H1 (cell line): ENCODE data around the gene FAM120B. TPM values are rescaled to one million over a fixed set of nuclear protein-coding genes. Genes with fewer than 3 reads are reported as not detected.

Experiments used
- BCL11A ChIP-seq, 2 experiments: IDR thresholded peaks; one replicate each; pipeline ENCODE4 v1.6.1; 2011; ENCODE audit warnings: low read depth in 2 of 2, low read length in 2 of 2, mild to moderate bottlenecking in 2 of 2
- BRCA1 ChIP-seq: IDR thresholded peaks from 2 replicates; pipeline ENCODE4 v1.6.1; 2012; ENCODE audit warnings: low read depth, low read length, improper control_type of control experiment
- CBX5 ChIP-seq: fragments of 300-800, 300-1000 bp; sonication (generic); IDR thresholded peaks from 2 replicates; pipeline ENCODE4 v1.7.1; 2016; ENCODE audit warnings: antibody characterized with exemption, low read length, low read depth
- CHD1 ChIP-seq: IDR thresholded peaks from 2 replicates; pipeline ENCODE4 v1.6.1; 2012; ENCODE audit warnings: low read depth, low read length, improper control_type of control experiment
- CTBP2 ChIP-seq: IDR thresholded peaks from 2 replicates; pipeline ENCODE4 v1.7.0; 2011; ENCODE audit warnings: borderline replicate concordance, mild to moderate bottlenecking, moderate library complexity, mixed read lengths, low read length; ENCODE audit not compliant: insufficient read depth, insufficient read length
- EGR1 ChIP-seq: IDR thresholded peaks from 2 replicates; pipeline ENCODE4 v1.6.1; 2011; ENCODE audit warnings: low read depth, low read length, borderline replicate concordance
- EP300 ChIP-seq, 2 experiments: IDR thresholded peaks; 1 replicate in 1 of 2; 2 replicates in 1 of 2; pipeline ENCODE4 v1.6.1; 2011 to 2012; ENCODE audit warnings: low read depth in 2 of 2, low read length in 2 of 2, mild to moderate bottlenecking in 2 of 2, borderline replicate concordance in 1 of 2, inconsistent platforms in 1 of 2, moderate library complexity in 1 of 2
- EZH2 ChIP-seq: fragments of 200-600 bp; sonication (generic); IDR thresholded peaks from 2 replicates; pipeline ENCODE4 v1.7.1; 2012; ENCODE audit warnings: low read depth, mild to moderate bottlenecking, moderate library complexity, low read length, inconsistent platforms; ENCODE audit not compliant: severe bottlenecking
- HDAC2 ChIP-seq, 2 experiments: fragments of 300-600 bp in 1 of 2; sonication (generic) in 1 of 2; IDR thresholded peaks; 2 replicates each; pipeline ENCODE4 v1.6.1; 2011 to 2012; ENCODE audit warnings: low read depth in 2 of 2, low read length in 2 of 2, mild to moderate bottlenecking in 2 of 2, moderate library complexity in 2 of 2, borderline replicate concordance in 1 of 2, inconsistent platforms in 1 of 2
- JUN ChIP-seq: IDR thresholded peaks from 2 replicates; pipeline ENCODE4 v1.6.1; 2011; ENCODE audit warnings: low read depth, mild to moderate bottlenecking, improper control_type of control experiment, low read length
- JUND ChIP-seq: IDR thresholded peaks from 2 replicates; pipeline ENCODE4 v1.6.1; 2011; ENCODE audit warnings: mild to moderate bottlenecking, improper control_type of control experiment, low read length
- KDM1A ChIP-seq: fragments of 200-600, 300-600 bp; sonication (generic); IDR thresholded peaks from 2 replicates; pipeline ENCODE4 v1.7.1; 2016; ENCODE audit warnings: mild to moderate bottlenecking, low read length, borderline replicate concordance
- KDM5A ChIP-seq: fragments of 200-600 bp; IDR thresholded peaks from 2 replicates; pipeline ENCODE4 v1.7.1; 2012; ENCODE audit warnings: mild to moderate bottlenecking, low read length, inconsistent platforms, mixed read lengths
- NRF1 ChIP-seq: IDR thresholded peaks from 2 replicates; pipeline ENCODE4 v1.6.1; 2011; ENCODE audit warnings: mild to moderate bottlenecking, low read depth, low read length, improper control_type of control experiment
- POLR2AphosphoS5 ChIP-seq: IDR thresholded peaks from 2 replicates; pipeline ENCODE4 v1.6.1; 2011; ENCODE audit warnings: low read depth, low read length
- RBBP5 ChIP-seq: IDR thresholded peaks from 2 replicates; pipeline ENCODE4 v1.7.1; 2012; ENCODE audit warnings: low read depth, mild to moderate bottlenecking, inconsistent platforms, low read length, moderate library complexity, borderline replicate concordance
- SP2 ChIP-seq: IDR thresholded peaks from 2 replicates; pipeline ENCODE4 v1.6.1; 2012; ENCODE audit warnings: mild to moderate bottlenecking, low read length, inconsistent platforms
- SP4 ChIP-seq: IDR thresholded peaks from 2 replicates; pipeline ENCODE4 v1.6.1; 2012; ENCODE audit warnings: low read length, inconsistent platforms
- SRF ChIP-seq: IDR thresholded peaks from 2 replicates; pipeline ENCODE4 v1.6.1; 2011; ENCODE audit warnings: mild to moderate bottlenecking, low read depth, low read length, moderate library complexity
- SUZ12 ChIP-seq: fragments of 200-600 bp; sonication (generic); IDR thresholded peaks from 2 replicates; pipeline ENCODE4 v1.6.1; 2012; ENCODE audit warnings: mild to moderate bottlenecking, inconsistent platforms, low read length, moderate library complexity, mixed read lengths
- TBP ChIP-seq: IDR thresholded peaks from 2 replicates; pipeline ENCODE4 v1.6.1; 2011; ENCODE audit warnings: low read depth, low read length, improper control_type of control experiment
- TEAD4 ChIP-seq: IDR thresholded peaks from 2 replicates; pipeline ENCODE4 v1.6.1; 2012; ENCODE audit warnings: low read depth, low read length, inconsistent platforms, mixed read lengths
- USF2 ChIP-seq: IDR thresholded peaks from 2 replicates; pipeline ENCODE4 v1.6.1; 2011; ENCODE audit warnings: low read length, improper control_type of control experiment
- YY1 ChIP-seq: IDR thresholded peaks from 2 replicates; pipeline ENCODE4 v1.6.1; 2011; ENCODE audit warnings: low read depth, mild to moderate bottlenecking, low read length
- polyA plus RNA-seq, 7 experiments: library from polyadenylated mRNA; depleted of rRNA in 3 of 7; stranded (reverse) in 5 of 7; unstranded in 2 of 7; fragments of >200 nt in 5 of 7; fragments of 200-250 nt in 2 of 7; gene quantifications; 1 replicate in 5 of 7; 2 replicates in 1 of 7; 4 replicates in 1 of 7; pipeline versions ENCODE4 v1.2.1 to v1.2.3, GENCODE V29; 2011 to 2013; ENCODE audit warnings: missing spikeins in 2 of 7, mixed read lengths in 2 of 7
- total RNA-seq: library from RNA; stranded (reverse); fragmentation: NEBNext Ultra II Directional; extraction: Animal tissue kit (Norgen Biotek cat#: 25700); gene quantifications from 2 replicates; pipeline ENCODE4 v1.2.1, GENCODE V29; 2021

Gene FAM120B
- total and polyA plus RNA-seq, 2 of the 8 experiments (the other 6 are each of a cell fraction or from before 2014, with no cell fraction given), result 5.1 to 12.5 TPM

- no peak for TF ChIP-seq YY1
- TF ChIP-seq BCL11A (IDR thresholded peaks at IDR 0.05; ENCODE audit: low read depth in 2 of 2, low read length in 2 of 2), result no peak
- no peak for TF ChIP-seq JUND
- TF ChIP-seq RBBP5, result peak; percentile 74; the same call in 1 of the 2 replicates
- TF ChIP-seq CTBP2, result no peak
- no peak for TF ChIP-seq CHD1
- TF ChIP-seq KDM5A, result no peak
- TF ChIP-seq HDAC2 (IDR thresholded peaks at IDR 0.05; ENCODE audit: borderline replicate concordance in 1 of 2, low read depth in 2 of 2, low read length in 2 of 2), result no peak
- TF ChIP-seq JUN, result no peak
- TF ChIP-seq BRCA1, result no peak
- peak; percentile 94 for TF ChIP-seq TBP
- no peak for TF ChIP-seq TEAD4
- peak; percentile 84 for TF ChIP-seq POLR2AphosphoS5
- TF ChIP-seq CBX5, result no peak
- TF ChIP-seq EZH2, result no peak
- no peak for TF ChIP-seq KDM1A
- no peak for TF ChIP-seq NRF1
- TF ChIP-seq SRF, result no peak
- TF ChIP-seq SUZ12, result no peak; the same call in 1 of the 2 replicates
- no peak for TF ChIP-seq EP300 (IDR thresholded peaks at IDR 0.05; ENCODE audit: borderline replicate concordance in 1 of 2, low read depth in 2 of 2, low read length in 2 of 2)
- no peak for TF ChIP-seq SP4
- no peak for TF ChIP-seq SP2
- TF ChIP-seq USF2, result no peak
- no peak for TF ChIP-seq EGR1
These were observed 16.0 kb upstream of the FAM120B start, which contains the start of gene DLL1 (continued) for GRCh38 chr6:170290296-170291128.
